Panc1 (cell line): ENCODE measurements around the gene CSNK2A1.

Source experiments
- POLR2AphosphoS5 ChIP-seq: IDR thresholded peaks from 2 replicates; pipeline ENCODE4 v1.6.1; 2012; ENCODE audit warnings: mild to moderate bottlenecking, low read depth, low read length, moderate library complexity
- TF ChIP-seq, protein P1 (sequence below): fragments of 450-650 bp; IDR thresholded peaks from 2 replicates; pipeline ENCODE4 v1.5.1; 2017; ENCODE audit warnings: mild to moderate bottlenecking

DNA sequence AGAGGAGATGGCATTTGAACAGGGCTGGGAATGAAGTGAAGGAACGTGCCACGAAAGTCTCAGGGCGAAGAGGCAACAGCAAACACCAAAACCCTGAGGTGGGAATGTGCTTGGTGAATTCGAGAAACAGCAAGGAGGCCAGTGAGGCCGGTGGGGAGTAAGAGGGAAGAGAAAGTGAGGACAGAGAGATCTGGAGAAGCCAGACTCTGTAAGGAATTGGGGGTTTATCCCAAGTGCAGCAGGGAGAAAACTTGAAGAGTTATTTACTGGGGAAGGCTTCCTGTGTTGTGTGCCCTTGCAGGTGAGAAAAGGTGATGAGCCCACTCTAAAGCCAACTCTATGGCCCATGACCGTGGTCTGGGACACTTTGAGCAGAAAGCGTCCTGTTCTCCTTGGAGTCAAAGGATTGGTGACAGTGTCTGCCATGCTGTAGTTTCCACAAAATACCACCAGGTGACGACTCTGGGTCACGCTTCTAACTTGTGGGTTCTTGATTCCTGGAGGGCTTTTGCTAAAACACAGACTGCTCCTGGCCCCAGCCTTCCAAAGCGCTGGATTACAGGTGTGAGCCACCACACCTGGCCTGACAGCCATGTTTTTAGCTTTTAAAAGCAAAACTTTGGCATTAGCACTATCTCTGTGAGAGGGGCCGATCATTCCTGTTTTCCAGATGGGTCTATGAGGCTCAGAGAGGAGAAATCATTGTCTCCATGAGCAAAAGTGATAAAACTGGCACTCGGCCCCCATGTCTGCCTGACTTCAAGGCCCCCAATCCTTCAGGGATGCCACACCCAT, 18.0 kb upstream of the CSNK2A1 start:
- TF ChIP-seq POLR2AphosphoS5 = no peak
- TF ChIP-seq, protein P1, sequence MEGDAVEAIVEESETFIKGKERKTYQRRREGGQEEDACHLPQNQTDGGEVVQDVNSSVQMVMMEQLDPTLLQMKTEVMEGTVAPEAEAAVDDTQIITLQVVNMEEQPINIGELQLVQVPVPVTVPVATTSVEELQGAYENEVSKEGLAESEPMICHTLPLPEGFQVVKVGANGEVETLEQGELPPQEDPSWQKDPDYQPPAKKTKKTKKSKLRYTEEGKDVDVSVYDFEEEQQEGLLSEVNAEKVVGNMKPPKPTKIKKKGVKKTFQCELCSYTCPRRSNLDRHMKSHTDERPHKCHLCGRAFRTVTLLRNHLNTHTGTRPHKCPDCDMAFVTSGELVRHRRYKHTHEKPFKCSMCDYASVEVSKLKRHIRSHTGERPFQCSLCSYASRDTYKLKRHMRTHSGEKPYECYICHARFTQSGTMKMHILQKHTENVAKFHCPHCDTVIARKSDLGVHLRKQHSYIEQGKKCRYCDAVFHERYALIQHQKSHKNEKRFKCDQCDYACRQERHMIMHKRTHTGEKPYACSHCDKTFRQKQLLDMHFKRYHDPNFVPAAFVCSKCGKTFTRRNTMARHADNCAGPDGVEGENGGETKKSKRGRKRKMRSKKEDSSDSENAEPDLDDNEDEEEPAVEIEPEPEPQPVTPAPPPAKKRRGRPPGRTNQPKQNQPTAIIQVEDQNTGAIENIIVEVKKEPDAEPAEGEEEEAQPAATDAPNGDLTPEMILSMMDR = peak; percentile 99
